PC-3 (cell line): Measurements from ENCODE around the gene AKT1. TPM values are rescaled to one million over a fixed set of nuclear protein-coding genes. Genes with fewer than 3 reads are reported as not detected.
A peak's percentile ranks its signal among the peaks of the same experiment; 100 is the strongest.

Experiments used
- ATAC-seq: fragments of 200-7000 bp; cut with Tn5 transposase; 2 replicates; pipeline ENCODE4 v1.9.1; 2020; ENCODE audit warnings: mild to moderate bottlenecking, moderate library complexity
- BruUV-seq: library from RNA; stranded (reverse); fragments of 400-500 nt; replicated peaks from 2 replicates; lab custom pipeline; 2021; lab: Mats Ljungman, UMichigan
- CTCF ChIA-PET: fragments of 300-600 bp; sonication (Branson Sonifier 250); formaldehyde crosslinking; loops from one replicate; lab custom pipeline; 2022; ENCODE audit warnings: antibody characterized with exemption; lab: Charles Lee
- POLR2A ChIA-PET: fragments of 300-600 bp; sonication (Branson Sonifier 250); formaldehyde crosslinking; loops from one replicate; lab custom pipeline; 2022; ENCODE audit warnings: antibody characterized with exemption; ENCODE audit not compliant: unreplicated experiment; lab: Charles Lee
- DNase-seq: peaks from one replicate; pipeline ENCODE4 v3.0.0-alpha.2; 2015
- H2AFZ ChIP-seq: fragments of 300-600 bp; sonication (generic); 2 replicates; pipeline ENCODE4 v1.6.0; 2016; ENCODE audit warnings: antibody characterized with exemption, low read length
- H3F3A ChIP-seq: fragments of 300-600 bp; sonication (generic); one replicate; pipeline ENCODE4 v1.6.0; 2017; ENCODE audit warnings: antibody characterized with exemption, low read length, control low read depth, mild to moderate bottlenecking; ENCODE audit not compliant: unreplicated experiment
- H3K27ac ChIP-seq: fragments of 300-600 bp; sonication (generic); 2 replicates; pipeline ENCODE4 v1.5.1; 2016; ENCODE audit warnings: mild to moderate bottlenecking, low read length
- H3K27me3 ChIP-seq: fragments of 300-600 bp; sonication (generic); 2 replicates; pipeline ENCODE4 v1.6.1; 2016; ENCODE audit warnings: low read length, mixed read lengths
- H3K36me3 ChIP-seq: fragments of 300-600 bp; sonication (generic); 2 replicates; pipeline ENCODE4 v1.6.1; 2016; ENCODE audit warnings: low read depth, mixed run types, low read length, mixed read lengths
- H3K4me1 ChIP-seq: fragments of 300-600 bp; sonication (generic); 2 replicates; pipeline ENCODE4 v1.5.1; 2016; ENCODE audit warnings: low read length; ENCODE audit not compliant: insufficient read depth
- H3K4me2 ChIP-seq: fragments of 300-600 bp; sonication (generic); 2 replicates; pipeline ENCODE4 v1.6.0; 2016; ENCODE audit warnings: low read length
- H3K4me3 ChIP-seq: fragments of 300-600 bp; sonication (generic); 2 replicates; pipeline ENCODE4 v1.5.1; 2016; ENCODE audit warnings: mild to moderate bottlenecking, low read length, mixed read lengths
- H3K79me2 ChIP-seq: fragments of 300-600 bp; sonication (generic); 2 replicates; pipeline ENCODE4 v1.6.1; 2017; ENCODE audit warnings: low read length, mixed read lengths
- H3K9ac ChIP-seq: fragments of 300-600 bp; sonication (generic); 2 replicates; pipeline ENCODE4 v1.6.0; 2016; ENCODE audit warnings: mild to moderate bottlenecking, low read length
- H3K9me2 ChIP-seq: fragments of 300-600 bp; sonication (generic); replicated peaks from 2 replicates; pipeline ENCODE4 v1.6.1; 2016; ENCODE audit warnings: mixed run types, low read length, mixed read lengths
- H3K9me3 ChIP-seq: fragments of 300-600 bp; sonication (generic); 2 replicates; pipeline ENCODE4 v1.6.1; 2016; ENCODE audit warnings: low read length, mixed read lengths
- H4K20me1 ChIP-seq: fragments of 300-600 bp; sonication (generic); 2 replicates; pipeline ENCODE4 v1.6.1; 2016; ENCODE audit warnings: low read length, mixed read lengths
- EZH2 ChIP-seq: fragments of 300-600 bp; sonication (generic); IDR thresholded peaks from one replicate; pipeline ENCODE4 v1.6.1; 2017; ENCODE audit warnings: antibody characterized with exemption, mild to moderate bottlenecking, low read length; ENCODE audit not compliant: unreplicated experiment
- EZH2phosphoT487 ChIP-seq: fragments of 300-600 bp; sonication (generic); IDR thresholded peaks from 2 replicates; pipeline ENCODE4 v1.6.1; 2018; ENCODE audit warnings: mild to moderate bottlenecking, antibody characterized with exemption, low read length, borderline replicate concordance
- intact Hi-C: fragments of 100-400 bp; cut with micrococcal nuclease; formaldehyde crosslinking; loops from 2 replicates; pipeline ENCODE4 v1.9.0; 2023
- total RNA-seq: library from RNA; depleted of rRNA; stranded (reverse); fragments of >200 nt; gene quantifications from 2 replicates; pipeline ENCODE4 v1.2.3, GENCODE V29; 2014
- TF ChIP-seq, protein P1 (sequence below): fragments of 300-600 bp; sonication (generic); conservative IDR thresholded peaks from 2 replicates; pipeline ENCODE4 v1.5.1; 2017; ENCODE audit warnings: antibody characterized with exemption, low read depth, mild to moderate bottlenecking, low read length

AKT1 gene
- total RNA-seq, 1 experiment from 2014 or later: 196 TPM

DNA sequence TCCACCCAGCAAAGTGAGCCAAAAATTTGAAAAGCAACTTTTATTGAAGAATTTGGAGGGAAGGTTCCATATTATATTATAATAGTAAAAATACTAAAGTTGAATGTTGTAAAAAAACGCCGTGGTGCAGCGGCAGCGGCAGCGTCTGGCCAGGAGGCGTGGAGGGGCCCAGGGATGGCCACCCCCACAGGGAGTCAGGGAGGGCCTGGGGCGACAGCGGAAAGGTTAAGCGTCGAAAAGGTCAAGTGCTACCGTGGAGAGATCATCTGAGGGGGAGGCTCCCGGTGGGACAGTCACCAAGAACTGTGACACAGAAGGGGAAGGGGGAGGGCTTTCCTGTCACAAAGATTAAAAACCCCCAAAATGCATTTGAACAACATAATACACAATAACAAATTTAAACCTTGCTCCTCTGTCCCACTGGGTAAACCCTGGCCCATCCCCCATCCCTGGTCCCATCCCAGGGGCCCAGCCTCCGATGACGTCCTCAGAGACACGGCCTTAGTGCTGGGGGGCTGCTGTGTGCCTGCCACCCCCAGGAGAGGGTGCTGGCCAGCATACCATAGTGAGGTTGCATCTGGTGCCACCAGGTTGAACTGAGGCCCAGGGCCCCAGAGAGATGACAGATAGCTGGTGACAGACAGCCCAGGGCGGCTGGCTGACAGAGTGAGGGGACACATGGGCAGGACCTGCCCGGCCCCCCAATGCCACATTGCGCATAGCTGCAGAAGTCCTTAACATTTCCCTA is 26.1 kb downstream of the AKT1 start:
- Histone ChIP-seq H3K9me2 (no peaks in the 10 kb centered on the region), H3K27me3 (no peaks in the 10 kb centered on the region), H3K27ac (no peak overlapping the region), H4K20me1 (0 out of 2 replicates have a peak, but pooled peaks cover 3% of the 10 kb centered on the region), H3K9ac (no peak overlapping the region), H3K9me3 (no peaks in the 10 kb centered on the region), H2AFZ (no peak overlapping the region), H3K36me3 (peaks cover 27% of the 10 kb centered on the region), H3K4me1 (no peaks in the 10 kb centered on the region), H3K4me2 (no peak overlapping the region), H3K4me3 (no peak overlapping the region), H3F3A (no peaks in the 10 kb centered on the region), H3K79me2 (no peaks in the 10 kb centered on the region)
- TSS peak; percentile 68 for BruUV-seq
- DNase-seq (no peak), ATAC-seq (no peak)
- CTCF ChIA-PET: interaction anchor here (1.7 kb wide), 1 partner anchor 57 kb away, joined by 21 read pairs; no protein-coding TSS in a partner anchor
- intact Hi-C loops: no loop called here
- POLR2A ChIA-PET: no interaction called here
- no peak for TF ChIP-seq EZH2phosphoT487

DNA sequence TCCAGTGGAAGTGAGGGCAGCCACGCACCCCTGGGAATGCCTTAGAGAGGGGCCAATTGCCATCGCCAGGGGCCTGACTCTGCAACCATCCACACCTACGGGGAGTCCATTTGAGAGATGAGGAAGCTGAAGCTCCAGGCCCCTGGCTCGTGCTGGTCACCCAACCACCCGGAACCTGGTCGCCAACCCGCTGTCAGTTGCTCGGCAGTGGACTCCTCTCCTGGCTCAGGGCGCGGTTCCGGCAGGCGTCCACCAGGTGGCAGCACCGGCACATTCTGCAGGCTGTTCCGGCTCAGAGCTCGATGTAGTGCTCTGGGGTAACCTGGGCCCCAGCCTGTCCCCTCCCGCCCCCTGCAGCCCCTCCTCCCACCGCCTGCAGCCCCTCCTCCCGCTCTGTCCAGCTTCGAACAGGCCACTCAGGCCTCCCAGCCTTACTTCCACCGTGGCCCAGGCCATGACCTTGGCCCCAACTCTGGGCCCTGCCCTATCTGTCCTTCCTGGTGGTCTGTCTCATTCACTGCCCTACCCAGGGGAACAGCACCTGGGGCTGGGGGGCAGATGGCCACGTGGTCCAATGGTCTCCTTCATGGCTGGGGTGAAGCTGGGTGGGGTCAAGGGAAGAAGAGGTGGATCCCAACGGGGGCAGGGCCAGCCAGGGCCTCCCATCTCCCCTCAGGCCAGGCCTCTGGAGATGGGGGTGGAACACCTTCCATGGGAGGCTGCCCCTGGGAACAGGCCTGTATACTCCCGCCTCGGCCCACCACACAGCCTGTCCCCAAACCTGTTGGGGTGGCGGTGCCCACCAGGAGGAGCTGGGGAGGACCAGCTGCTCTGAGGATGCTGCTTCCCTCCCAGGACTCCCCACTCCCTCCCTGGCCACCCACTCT is 26.9 kb downstream of the AKT1 start:
- TF ChIP-seq EZH2: no peak
- TF ChIP-seq, protein P1, sequence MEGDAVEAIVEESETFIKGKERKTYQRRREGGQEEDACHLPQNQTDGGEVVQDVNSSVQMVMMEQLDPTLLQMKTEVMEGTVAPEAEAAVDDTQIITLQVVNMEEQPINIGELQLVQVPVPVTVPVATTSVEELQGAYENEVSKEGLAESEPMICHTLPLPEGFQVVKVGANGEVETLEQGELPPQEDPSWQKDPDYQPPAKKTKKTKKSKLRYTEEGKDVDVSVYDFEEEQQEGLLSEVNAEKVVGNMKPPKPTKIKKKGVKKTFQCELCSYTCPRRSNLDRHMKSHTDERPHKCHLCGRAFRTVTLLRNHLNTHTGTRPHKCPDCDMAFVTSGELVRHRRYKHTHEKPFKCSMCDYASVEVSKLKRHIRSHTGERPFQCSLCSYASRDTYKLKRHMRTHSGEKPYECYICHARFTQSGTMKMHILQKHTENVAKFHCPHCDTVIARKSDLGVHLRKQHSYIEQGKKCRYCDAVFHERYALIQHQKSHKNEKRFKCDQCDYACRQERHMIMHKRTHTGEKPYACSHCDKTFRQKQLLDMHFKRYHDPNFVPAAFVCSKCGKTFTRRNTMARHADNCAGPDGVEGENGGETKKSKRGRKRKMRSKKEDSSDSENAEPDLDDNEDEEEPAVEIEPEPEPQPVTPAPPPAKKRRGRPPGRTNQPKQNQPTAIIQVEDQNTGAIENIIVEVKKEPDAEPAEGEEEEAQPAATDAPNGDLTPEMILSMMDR: peak; percentile 70
- 0 out of 2 replicates have a peak, but pooled peaks cover 3% of the 10 kb centered on the region for H4K20me1 ChIP-seq
- 0 out of 2 replicates have a peak overlapping the region, but pooled peaks have one; percentile 51 for H2AFZ ChIP-seq
- H3K4me2 ChIP-seq: no peak overlapping the region
- H3K9ac ChIP-seq: no peak overlapping the region
- H3K9me2 ChIP-seq: no peaks in the 10 kb centered on the region
- no peaks in the 10 kb centered on the region for H3K79me2 ChIP-seq
- no peaks in the 10 kb centered on the region for H3K27me3 ChIP-seq
- H3K27ac ChIP-seq: no peak overlapping the region
- CTCF ChIA-PET: interaction anchor here (0.5 to 1.7 kb wide), 8 partner anchors 19 to 318 kb away, joined by 3 to 21 read pairs (median 4); partner anchors contain the start of gene ZBTB42
- H3F3A ChIP-seq: no peaks in the 10 kb centered on the region
- POLR2A ChIA-PET: no interaction called here
- ATAC-seq: peak; percentile 93
- intact Hi-C loops: loop anchor here (1.0 kb wide), 1 partner anchor 58 kb away; no protein-coding TSS in a partner anchor
- H3K4me1 ChIP-seq: no peaks in the 10 kb centered on the region
- DNase-seq: peak; percentile 85
- peaks cover 27% of the 10 kb centered on the region for H3K36me3 ChIP-seq
- no TSS peak for BruUV-seq
- no peak overlapping the region for H3K4me3 ChIP-seq
- H3K9me3 ChIP-seq: no peaks in the 10 kb centered on the region

DNA sequence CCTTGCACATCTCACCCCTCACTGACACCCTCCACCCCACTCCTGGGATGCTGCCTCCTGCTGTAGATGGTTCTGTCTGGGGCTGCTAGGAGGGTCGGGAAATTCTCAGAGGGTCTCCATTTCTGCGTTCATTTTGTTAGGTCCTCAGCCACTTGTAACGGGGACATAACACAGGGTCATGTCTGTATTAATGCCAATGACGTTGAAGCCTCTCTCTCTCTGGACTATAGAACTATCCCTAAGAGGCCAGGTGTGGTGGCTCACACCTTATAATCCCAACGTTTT is 28.0 kb downstream of the AKT1 start:
- no peak for TF ChIP-seq EZH2
- TF ChIP-seq, protein P1: no peak
- TF ChIP-seq EZH2phosphoT487: no peak
- ChIA-PET CTCF (no interaction called here), POLR2A (no interaction called here)
- ATAC-seq (no peak), DNase-seq (no peak)
- Histone ChIP-seq H3K79me2 (no peaks in the 10 kb centered on the region), H3K4me3 (no peak overlapping the region), H3K36me3 (peaks cover 20% of the 10 kb centered on the region), H4K20me1 (0 out of 2 replicates have a peak, but pooled peaks cover 3% of the 10 kb centered on the region), H3K9ac (no peak overlapping the region), H3F3A (no peaks in the 10 kb centered on the region), H3K27ac (no peak overlapping the region), H3K27me3 (no peaks in the 10 kb centered on the region), H2AFZ (no peak overlapping the region), H3K4me2 (no peak overlapping the region), H3K9me3 (no peaks in the 10 kb centered on the region), H3K4me1 (no peaks in the 10 kb centered on the region), H3K9me2 (no peaks in the 10 kb centered on the region)
- intact Hi-C loops: no loop called here
- BruUV-seq: no TSS peak
